HG02852 (cell line): ENCODE measurements around the gene CRABP2.

Experiments used
- ATAC-seq: cut with Tn5 transposase; IDR thresholded peaks from one replicate; pipeline ENCODE4 v1.9.1; 2021; ENCODE audit warnings: mild to moderate bottlenecking, moderate library complexity; ENCODE audit not compliant: unreplicated experiment

CRABP2 gene

GRCh38 chr1:156691665-156692440, 13.5 kb downstream of the CRABP2 start:
- ATAC-seq: no peak

DNA sequence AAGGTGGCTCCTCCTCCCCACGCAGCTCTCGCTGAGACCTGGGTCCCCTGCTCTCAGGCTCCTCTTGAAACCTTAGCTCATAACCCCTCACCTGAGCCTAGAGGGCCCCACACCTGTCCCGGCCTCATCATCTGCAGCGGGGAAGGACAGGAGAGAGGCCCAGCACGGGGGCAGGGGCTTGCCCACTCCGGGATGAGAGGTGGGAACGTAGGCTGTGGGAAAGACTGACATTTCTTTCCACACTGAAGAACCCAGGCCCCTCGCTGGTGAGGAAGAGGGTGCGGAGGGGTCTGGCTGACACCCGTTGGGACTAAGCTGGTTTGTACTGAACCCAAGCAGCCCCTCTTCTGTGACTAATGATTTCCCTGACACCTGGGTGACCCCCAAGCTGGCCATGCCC, 14.2 kb downstream of the CRABP2 start:
- no peak for ATAC-seq

DNA sequence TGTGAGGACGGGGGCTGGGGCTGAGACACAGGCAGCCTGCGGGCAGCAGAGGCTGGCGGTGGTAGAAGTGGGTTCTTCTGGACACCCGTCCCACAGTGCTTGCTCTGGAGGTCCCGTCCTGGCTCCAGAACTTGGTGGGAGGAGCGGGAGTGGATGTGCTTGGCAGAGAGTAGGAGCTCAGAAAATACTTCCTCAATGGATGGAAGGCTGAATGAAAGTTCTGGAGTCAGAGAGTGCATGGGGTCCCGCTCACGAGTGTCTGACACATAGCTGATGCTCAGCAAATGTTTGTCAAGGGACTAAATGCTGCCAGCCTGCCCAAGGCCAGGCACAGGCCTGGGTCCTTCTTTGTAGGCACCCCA, 14.7 kb downstream of the CRABP2 start:
- no peak for ATAC-seq

DNA sequence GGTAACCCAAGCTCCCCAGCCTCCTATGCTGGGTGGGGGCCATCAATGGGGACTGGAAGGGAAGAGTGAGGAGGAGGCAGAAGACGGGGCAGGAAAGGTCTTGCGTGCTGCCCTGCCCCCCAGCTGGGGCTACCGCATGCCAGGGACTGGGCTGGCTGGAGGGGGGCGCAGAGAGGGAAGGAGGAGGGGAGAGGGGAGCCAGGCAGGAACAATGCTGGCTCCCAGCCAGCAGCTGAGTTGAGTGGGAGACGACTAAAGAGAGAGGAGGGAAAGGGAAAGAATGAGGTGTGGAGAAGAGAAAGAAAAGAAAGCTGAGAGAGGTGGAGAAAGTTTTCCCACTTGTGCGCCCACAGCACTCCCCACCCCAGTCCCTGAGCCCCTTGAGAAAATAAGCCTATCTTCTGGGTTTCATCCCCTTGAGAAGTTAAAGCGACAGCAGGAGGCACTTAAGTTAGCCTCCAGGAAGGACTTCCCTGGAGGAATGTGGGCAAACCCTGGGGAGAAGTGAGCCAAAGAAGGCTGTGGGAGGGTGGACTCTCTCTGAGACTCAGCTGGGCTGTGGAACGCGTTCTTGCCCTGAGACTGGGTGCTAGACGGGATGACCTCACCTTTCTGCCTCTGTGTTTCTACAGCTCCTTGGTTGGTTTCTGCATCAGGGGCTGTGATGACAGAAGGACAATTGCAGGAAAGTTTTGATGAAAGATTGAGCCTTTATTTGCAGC, 15.3 kb downstream of the CRABP2 start:
- ATAC-seq: no peak

GRCh38 chr1:156689035-156689952, 16.1 kb downstream of the CRABP2 start:
- no peak for ATAC-seq

- no peak for ATAC-seq
Measured at GRCh38 chr1:156684227-156684782, 21.1 kb downstream of the CRABP2 start.

DNA sequence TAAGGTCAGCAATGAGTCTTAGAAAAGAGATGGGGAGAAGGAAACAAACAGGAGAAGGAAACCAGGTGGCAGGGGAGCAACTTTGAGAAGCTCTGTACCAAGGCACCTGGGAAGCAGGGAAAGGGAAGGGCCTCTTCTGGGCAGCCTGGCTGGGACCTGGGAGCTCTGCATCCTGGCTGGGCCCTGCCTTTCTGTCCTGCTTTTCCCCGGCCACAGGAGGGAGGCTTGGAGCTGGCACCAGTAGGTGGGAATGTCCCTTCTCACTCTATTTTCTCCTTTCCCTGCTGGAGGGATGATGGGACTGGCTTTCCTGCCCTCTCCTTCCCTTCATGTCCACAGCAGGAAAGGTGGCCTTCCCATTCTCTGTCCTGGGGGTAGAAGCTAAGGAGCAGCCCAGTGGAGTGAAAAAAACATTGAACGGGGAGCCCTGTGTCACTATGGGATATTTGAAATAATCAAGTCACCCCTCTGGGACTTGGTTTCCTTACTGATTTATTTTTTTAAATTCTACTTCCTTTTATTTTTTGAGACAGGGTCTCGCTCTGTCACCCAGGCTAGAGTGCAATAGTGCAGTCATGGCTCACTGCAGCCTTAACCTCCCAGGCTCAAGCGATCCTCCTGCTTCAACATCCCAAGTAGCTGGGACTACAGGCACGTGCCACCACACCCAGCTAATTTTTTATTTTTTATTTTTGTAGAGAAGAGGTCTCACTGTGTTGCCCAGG, 23.1 kb downstream of the CRABP2 start:
- ATAC-seq: no peak

DNA sequence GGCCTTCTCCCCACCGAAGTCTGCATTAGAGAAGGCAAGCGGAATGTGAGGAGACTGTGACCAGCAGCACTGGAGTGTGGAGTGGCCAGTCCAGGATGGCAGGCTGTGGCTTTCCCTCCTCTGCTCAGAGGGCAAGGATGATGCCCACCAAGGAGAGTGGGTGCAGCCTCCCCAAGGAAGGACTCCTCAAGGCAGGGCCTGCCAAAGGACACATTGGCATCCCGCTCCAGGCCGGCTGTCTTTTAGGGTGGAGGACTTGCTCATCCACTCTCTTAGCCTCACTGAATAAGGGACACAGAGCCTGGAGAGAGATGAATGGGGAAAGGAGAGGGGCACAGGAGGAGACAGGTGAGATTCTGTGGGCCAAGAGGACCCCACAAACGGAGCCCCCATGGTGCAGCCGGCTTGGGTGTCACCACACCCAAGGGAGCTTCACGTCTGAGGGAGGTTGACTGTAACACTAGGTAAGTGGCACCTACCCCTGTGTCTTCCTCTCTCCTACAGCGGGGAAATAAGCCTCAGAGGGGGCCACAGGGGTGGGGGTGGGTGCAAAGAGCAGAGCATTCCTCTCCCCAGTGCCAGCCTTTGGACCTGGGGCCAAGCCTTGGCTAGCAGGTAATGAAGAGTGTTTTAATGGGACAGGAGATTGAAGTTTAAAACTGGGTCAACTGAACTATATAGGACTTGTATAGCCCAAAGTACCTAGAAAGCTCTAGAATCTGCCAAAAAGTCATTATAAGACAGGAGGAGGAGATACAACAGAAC, 24.0 kb downstream of the CRABP2 start:
- ATAC-seq: no peak

- ATAC-seq: no peak
Measured at GRCh38 chr1:156680056-156680455, 25.3 kb downstream of the CRABP2 start.

DNA sequence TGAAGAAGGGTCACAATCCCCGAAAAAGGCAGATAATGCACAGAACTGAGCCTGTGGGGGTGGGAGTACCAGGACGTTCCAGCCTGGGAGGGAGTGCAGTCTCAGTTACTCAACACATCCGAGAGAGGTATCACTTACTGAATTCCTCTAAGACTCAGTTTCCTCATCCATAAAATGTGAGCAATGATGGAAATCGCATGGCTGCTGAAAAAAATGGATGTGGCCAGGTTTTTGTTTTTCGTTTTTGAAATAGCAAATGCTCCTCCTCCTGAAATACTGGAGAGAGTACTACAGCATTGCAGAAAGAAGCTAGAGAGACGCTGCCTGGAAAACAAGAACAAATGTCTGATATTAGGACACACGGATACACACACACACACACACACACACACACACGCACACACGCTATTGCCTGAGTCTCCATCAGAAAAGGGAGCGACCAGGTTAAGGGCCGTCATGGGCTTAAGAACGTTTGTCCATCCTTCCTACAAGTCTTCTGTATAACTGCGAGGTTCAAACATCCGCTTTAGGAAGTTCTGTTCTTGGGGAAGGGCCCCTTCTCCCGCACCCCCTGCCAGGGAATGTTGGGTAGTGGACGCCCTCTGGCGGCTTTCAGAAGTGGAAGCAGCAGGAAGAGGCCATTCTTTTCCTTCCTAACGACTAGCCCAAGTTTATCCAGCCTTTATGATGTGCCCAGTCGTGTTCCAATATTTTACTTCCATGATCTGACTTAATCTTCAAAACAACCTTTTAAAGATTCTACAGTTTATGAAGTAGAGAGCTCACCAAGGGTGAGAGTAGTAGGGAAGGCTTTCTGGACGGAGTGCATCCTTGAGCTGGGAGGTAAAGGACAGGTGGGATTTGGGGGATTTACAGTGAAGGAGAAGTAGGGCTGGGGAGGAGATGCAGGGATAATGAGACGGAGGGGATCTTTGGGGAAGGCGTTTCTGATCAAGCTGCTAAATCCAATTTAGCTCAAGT, 27.5 kb downstream of the CRABP2 start:
- no peak for ATAC-seq

DNA sequence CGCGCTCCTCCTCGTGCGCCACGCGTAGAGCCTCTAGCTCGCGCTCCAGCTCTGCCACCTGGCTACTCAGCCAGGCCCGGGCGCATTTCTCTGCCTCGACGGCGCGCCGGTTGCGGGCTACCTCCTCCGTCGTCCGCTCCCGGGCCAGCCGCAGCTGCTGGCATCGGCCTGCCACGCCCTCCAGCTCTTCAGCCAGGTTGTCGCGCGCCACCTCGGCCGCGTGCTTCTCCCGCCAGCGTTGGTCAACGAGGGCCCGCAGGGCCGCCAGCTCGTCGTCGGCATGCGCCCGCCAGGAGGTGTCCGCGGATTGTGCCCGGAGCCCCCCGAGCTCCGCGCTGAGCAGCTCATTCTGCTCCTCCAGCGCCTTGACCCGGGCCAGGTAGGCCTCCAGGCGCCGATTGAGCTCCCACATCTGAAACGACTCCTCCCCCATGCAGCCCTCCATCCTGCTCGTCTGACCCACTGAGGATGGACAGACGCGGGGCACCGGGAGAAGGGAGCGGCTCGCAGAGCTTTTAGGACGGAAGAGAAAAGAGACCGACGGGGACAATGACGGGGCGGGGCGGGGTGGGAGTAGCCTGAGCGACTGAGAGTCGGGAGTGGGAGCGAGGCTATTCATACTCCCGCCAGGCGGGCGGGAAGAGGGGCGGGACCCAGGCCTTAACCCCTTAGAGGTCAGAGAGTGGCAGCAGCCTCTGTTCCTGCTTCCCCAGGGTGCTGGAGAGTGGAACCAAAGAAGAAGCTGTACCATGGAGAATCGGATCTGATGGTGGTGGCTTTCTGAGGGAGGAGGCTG, 28.4 kb downstream of the CRABP2 start, which contains the start of gene NES:
Gene NES (minus strand): TSS at position 588 of the 796 bp plus-strand sequence. CDS start 143 bp downstream, at position 445.
- ATAC-seq: no peak

DNA sequence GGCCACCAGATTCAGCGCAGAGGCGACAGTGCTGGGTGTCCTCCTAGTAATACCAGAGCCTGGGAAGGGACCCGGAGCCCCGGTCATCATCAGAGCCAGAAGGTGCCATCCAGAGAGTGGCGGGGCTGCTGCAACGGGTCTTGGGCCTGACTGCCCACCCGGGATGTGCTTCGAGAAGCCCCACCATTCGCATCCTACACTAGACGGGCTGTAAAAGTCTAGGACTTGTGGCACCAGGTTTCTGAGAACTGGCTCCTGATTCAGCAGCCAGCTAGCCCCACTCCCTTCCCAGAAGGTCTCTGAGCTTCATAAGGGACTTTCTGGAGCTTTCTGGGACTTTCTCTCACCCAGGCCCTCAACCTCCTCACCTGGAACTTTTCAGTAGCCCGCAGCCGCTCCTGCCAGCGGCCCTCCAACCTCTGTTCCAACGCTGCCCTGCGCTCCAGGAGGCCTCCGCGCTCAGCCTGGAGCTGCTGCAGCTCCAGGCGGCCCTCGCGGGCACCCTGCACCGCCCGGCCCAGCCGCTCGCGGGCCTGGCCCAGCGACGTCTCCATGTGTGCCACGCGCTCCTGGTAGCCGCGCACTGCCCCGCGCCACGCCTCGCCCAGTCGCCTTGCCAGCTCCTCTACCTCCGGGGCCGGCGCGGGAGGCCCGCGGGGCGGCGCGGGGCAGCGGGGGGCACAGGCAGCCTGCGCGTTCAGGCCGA, 29.1 kb downstream of the CRABP2 start:
- ATAC-seq: no peak

GRCh38 chr1:156675210-156676113, 29.9 kb downstream of the CRABP2 start:
- no peak for ATAC-seq

DNA sequence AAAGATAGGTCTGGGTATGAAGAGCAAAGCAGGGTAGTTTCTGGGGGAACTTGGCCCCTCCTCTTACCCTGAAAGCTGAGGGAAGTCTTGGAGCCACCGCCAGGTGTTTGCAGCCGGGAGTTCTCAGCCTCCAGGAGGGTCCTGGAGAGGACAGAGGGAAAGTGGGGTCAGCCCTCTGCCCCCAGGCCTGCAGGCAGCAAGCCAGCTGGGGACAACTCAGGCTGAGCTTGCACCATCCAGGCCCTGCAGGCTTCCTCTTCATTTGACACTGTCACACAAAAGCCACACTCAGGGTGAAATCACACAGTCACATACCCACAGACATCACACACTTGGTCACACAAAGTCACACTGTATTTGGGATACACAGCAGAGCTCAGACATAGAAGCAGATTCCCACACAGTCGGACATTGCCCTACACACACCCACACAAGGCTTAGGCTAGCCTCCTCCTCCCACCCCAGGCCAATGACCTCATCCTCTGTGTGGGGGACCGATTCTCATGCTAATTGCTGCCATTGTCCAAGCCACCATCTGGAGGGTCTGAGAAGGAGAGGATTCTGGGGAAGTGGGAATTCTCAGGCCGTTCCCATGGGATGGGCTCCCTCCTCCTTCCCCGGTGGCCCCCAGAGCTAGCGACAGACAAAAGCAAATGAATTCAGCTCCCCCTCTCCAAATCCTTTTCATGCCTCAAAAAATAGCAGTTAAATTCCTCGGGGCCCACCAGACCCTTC, 31.8 kb downstream of the CRABP2 start:
- no peak for ATAC-seq

GRCh38 chr1:156671804-156672203, 33.6 kb downstream of the CRABP2 start:
- ATAC-seq: no peak
